DMS 273 treated with DMSO at 0.1 percent for 48 hours (cell line): ENCODE measurements around the gene ZNF516.

Experiments used
- DNase-seq: peaks from one replicate; lab custom pipeline; 2025; lab: John Stamatoyannopoulos, UW

ZNF516 gene

GRCh38 chr18:76506974-76507764 lies 12.1 kb upstream of the ZNF516 start:
- no peak for DNase-seq

GRCh38 chr18:76506395-76506794 lies 11.4 kb upstream of the ZNF516 start:
- DNase-seq, result no peak

GRCh38 chr18:76505614-76506013 lies 10.6 kb upstream of the ZNF516 start:
- no peak for DNase-seq

DNA sequence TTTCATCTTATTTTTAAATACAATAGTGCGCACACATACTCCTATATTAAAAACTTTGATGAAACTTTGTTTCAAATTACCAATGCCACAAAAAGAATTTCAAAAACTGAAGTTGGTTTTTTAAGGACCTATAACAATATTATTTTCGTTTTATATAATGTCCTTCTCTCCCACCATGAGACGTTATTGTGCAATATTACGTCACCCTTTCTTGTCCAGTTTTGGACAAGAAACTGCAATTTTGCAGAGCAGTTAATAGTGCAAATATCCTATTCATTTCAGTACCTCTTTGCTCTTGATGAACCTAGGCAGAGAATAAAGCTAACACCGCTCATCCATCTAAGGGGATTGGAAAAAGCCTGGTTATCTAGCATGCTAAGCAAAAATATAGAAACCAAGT lies 9.7 kb upstream of the ZNF516 start:
- DNase-seq, result no peak

GRCh38 chr18:76503649-76504386 lies 8.8 kb upstream of the ZNF516 start:
- no peak for DNase-seq

DNA sequence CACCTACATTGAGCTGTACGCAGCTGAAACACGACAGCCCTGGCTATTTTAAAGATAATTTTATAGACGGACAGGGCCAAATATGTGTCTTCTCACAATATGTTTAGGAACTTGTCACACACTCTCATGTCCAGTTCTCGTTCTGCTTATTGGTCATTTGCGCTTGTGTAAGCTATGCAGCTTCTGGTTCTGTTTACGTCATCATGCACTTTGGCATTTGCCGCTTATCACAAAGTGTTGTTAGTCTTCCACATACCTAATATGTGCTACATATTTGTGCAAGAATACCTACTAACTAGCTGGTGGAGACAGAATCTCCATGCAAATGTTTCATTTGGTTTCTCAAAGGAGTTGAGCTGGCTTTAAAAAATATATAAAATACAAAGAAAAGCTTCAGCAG lies 7.5 kb upstream of the ZNF516 start:
- DNase-seq, result no peak

DNA sequence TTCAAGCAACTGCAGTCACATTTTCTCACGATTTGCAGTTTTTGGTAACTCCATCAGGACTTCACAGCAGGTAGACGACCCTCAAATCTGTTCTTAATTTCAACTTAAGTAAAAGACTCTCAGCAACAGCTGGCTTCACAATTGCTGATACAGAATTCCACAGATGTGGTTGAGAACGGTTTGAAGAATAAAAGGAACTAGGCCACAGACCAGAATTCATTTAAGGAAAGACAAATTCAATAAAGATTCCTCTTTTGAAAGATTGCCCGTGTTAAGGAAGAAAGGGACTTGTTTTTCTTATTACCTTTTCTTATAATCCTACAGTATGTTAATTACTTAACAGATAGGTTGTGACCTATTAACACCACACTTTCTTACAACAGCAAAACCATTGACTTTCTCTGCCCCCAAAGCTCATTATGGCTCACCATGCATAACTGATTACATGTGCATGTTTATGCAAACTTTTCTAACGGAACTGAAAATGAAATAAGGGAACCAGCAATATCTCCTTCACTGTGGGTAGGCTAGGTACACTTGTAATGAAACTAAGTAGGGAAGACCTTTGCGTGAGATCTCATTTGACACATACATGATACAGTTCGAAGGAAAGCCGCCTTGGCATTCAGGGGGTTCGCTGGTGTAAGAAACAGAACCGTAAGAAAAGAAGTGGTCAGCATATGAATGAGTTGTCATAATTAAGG lies 4.7 kb upstream of the ZNF516 start:
- DNase-seq, result no peak

GRCh38 chr18:76499021-76499420 lies 4.0 kb upstream of the ZNF516 start:
- DNase-seq, result no peak

DNA sequence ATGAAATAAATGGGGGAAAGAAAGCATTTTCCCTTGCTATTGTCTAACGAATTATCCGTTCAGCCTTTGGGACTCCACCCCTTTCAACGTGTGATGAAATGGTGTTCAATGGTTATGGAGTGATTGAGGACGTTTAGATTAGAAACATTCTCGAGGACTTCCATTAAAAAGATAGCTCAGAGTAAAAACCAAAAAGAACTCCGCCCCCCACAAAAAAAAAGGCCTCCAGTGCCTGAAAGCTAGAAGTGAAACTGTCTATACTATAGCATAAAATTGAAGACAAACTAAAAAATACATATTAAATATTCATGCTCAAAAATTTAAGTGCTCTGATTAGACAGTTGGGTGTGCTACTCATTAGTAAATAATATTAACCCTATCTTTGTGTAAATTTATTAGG lies 3.0 kb upstream of the ZNF516 start:
- DNase-seq, result no peak

- DNase-seq, result no peak
Observed at GRCh38 chr18:76497021-76497420, 2.0 kb upstream of the ZNF516 start.

DNA sequence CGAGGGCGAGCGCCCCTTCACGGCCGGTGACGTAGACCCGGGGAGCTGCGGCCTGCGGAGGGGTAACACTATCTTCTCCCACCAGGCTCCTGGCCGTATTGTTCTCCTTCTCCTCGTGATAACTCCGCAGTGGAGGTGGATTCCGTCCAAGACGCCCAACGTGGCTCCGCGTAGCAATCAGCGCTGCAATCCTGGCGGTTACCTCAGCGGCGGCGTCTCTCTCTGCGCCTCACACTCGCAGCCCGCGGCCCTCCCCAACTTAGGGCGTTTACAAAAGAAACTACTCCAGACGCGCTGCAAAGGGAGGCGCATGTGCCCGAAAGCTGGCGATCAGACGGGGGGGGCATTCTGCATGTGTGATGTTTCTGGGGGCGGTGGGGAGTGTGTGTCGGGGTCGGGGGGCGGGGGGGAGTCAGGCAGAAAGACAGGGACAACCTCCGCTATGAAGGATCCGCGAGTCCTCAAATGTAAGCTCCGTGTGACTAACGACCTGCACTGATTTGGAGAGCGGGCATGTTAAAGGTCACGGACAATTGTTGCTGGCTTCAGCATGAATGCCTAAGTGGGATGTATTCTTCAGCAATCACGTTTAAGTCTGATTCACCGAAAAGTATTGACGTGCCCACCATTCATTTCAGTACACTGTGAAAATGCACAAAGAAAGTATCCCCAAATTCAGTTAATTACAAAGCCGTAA lies 1.3 kb upstream of the ZNF516 start:
- DNase-seq, result no peak

GRCh38 chr18:76495435-76496193 lies 572 bp upstream of the ZNF516 start:
- DNase-seq, result no peak

DNA sequence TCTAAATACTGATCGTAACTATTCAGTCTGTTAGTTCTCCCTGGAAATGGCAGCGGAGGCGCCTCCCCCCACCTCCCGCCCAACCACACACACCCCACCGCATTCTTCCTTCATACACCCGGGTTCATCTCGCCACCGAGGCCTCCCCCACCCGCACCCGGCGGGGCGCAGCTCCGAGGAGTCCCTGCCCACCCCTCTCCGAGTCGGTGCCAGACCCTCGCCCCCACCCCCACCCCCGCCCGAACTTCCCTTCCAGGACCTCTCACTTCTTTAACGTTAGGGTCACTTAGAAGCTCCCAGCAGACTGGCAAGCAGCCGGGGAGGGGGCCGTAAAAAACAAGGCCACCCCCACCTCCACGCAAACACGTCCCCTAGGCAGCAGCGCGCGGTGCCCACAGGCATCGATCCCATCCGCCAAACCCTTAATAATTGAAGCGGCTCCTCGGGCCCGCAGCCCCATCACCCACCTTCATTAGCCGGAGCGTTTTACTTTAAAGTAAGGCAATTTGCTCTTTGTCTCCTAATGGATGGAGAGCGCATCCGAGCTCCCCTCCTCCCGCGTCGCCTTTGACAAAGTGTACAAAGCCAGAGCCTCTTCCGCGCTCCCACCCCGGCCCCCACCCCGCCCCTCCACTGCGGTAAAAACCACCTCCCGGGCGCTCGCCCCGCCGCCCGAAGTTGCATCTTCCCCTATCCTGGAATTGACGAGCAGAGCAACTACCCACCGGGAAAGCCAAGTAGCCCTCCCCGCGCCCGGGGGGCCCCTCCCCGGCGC lies 624 bp downstream of the ZNF516 start:
- no peak for DNase-seq

- peak; percentile 65 for DNase-seq
Observed at GRCh38 chr18:76493213-76494161, 1.6 kb downstream of the ZNF516 start.

DNA sequence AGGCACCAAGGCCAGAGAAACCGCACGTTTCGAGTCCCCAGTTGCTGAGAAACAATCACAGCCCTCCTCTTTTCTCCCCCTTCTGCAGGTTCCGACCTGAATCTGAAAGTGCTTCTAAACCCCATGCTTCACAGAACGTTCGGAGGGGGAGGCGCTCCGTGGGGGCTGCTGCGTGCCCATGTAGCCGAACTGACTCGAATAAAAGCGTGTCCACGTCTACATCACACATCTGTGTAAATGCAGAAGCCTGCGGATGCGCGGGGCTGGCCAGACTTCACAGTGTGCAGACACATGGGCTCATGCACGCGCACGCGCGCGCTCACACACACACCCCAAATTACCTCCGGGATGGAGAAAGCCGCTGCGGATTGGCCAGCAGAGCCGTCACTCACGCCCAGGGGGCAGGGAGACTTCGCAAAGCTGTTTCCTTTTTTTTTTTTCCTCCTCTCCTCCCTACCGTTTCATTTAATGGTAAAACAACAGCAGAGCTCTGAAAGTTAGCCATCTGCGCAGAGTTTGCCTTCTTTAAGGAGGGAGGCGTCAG lies 2.3 kb downstream of the ZNF516 start:
- peak; percentile 93 for DNase-seq

- DNase-seq, result no peak
Observed at GRCh38 chr18:76491776-76492668, 3.0 kb downstream of the ZNF516 start.

DNA sequence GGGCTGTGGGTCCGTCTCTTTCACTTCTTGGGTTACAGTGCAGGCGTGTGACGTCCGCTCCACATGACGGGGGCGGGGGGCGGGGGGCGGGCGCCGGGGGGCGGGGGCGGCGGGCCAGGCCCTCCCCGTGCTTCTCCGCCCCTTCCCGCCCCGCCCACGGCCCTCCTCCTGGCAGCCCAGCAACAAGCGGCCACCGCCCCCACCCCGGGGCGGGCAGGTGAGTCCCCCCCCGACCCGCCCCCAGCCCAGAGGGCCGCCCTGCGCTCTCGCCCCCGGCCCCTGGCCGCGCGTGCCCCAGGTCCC lies 3.6 kb downstream of the ZNF516 start:
- no peak for DNase-seq

DNA sequence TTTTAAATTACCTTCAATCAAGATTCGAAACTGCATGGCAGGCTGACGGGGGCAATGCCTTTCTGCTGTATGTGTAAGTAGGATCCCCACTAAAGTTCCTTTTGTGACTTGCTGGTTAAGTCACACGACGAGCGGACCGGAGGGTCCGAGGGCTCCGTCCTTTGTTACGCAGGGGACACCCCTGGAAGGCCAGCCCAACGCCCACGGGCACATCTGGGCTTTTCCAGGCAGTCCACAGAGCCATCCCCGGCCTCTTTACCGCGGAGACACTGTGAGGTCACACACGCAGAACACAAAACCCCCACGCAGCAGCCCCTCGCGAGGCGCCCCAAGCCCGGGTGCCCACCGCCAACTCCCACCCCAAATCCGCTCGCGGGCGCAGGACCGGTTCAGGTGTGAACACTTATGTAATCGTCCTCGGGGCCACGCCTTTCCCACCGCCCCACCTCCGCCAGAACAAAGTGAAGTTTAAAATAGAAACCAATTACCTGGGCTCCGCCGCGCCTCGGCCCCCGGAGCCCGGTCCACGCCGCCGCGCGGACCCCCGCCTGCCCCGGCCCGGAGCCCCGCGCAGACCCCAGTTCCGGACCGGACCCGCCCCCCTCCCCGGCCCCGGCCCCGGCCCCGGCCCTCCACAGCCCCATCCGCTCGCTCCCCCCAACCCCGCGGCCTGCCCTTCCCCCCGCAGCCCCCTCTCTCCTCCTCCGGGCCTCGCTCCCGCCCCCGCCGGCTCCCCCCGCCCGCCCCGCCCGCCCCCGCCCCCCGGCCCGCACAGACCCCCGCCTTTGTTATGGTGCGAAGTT lies 4.2 kb downstream of the ZNF516 start:
- no peak for DNase-seq
